Psoas muscle (tissue), 8 donors: Measurements from ENCODE around the gene WDPCP. TPM values are rescaled to one million over a fixed set of nuclear protein-coding genes. Genes with fewer than 3 reads are reported as not detected.
"Not testable (repeated sequence)": the region's sequence is repeated elsewhere in the genome, so short reads cannot be mapped to it uniquely, and the experiment has no call there.

Experiments
- ATAC-seq, 4 donors: fragments of 200-7000 bp; cut with Tn5 transposase; one replicate each; pipeline ENCODE4 v1.9.1; 2020; ENCODE audit warnings: moderate library complexity in 3 of 4, mild to moderate bottlenecking in 2 of 4
- DNase-seq, 2 donors: peaks; one replicate each; pipeline ENCODE4 v3.0.0-alpha.2; 2020
- H3K27ac ChIP-seq: fragments of 200-600 bp; one replicate; pipeline ENCODE4 v1.8.0; 2022
- H3K27me3 ChIP-seq, 3 donors: fragments of 200-600 bp in 1 of 3; one replicate each; pipeline versions ENCODE4 v1.6.1 to v1.8.0; 2013 to 2022; ENCODE audit warnings: low read length in 2 of 3, mild to moderate bottlenecking in 2 of 3, moderate library complexity in 1 of 3; ENCODE audit not compliant: insufficient read depth in 3 of 3
- H3K36me3 ChIP-seq, 2 donors: fragments of 200-600 bp in 1 of 2; one replicate each; pipeline versions ENCODE4 v1.6.1 to v1.8.0; 2013 to 2022; ENCODE audit warnings: low read depth in 1 of 2, mild to moderate bottlenecking in 1 of 2, moderate library complexity in 1 of 2; ENCODE audit not compliant: insufficient read depth in 1 of 2
- H3K4me1 ChIP-seq: fragments of 200-600 bp; one replicate; pipeline ENCODE4 v1.8.0; 2022
- H3K4me3 ChIP-seq: fragments of 200-600 bp; one replicate; pipeline ENCODE4 v1.8.0; 2022; ENCODE audit warnings: mild to moderate bottlenecking
- H3K9me3 ChIP-seq: fragments of 200-600 bp; one replicate; pipeline ENCODE4 v1.8.0; 2022
- WGBS, 3 donors: extraction: QIAGEN DNeasy Blood & Tissue Kit; methylation state at CpG; one replicate each; pipeline versions ENCODE4 v1.1.6 to v1.1.7; 2013; 5-methylcytosine and 5-hydroxymethylcytosine counted together
- intact Hi-C, 2 donors: fragments of 100-400 bp; cut with DNase I; formaldehyde crosslinking; loops; one replicate each; pipeline versions ENCODE4 v1.11.0 to v1.14.2; 2022
- polyA plus RNA-seq, 3 donors: library from polyadenylated mRNA; stranded (reverse); fragments of 200-250 nt; gene quantifications; one replicate each; pipeline ENCODE4 v1.2.3, GENCODE V29; 2013
- total RNA-seq, 4 donors: library from RNA; stranded (reverse); fragmentation: NEBNext Ultra II Directional in 2 of 4; extraction: Animal tissue kit (Norgen Biotek cat#: 25700) in 2 of 4; gene quantifications; one replicate each; pipeline versions ENCODE4 v1.2.1 to v1.2.4, GENCODE V29; 2021 to 2023
- TF ChIP-seq, protein P1 (sequence below): fragments of 200-600 bp; IDR thresholded peaks from one replicate; pipeline ENCODE4 v1.8.0; 2022; ENCODE audit warnings: antibody characterized with exemption
- donor health status: healthy with polysubstance abuse.
- donor health status: DM: no; HTN: no; CAD: no; lungs with moderate emphysema.
- donor health status: Bipolar disorder and iron deficiency.
- donor health status: healthy.
- donor health status: DM: yes; HTN: yes; CAD: no.
- donor health status: DM: no; HTN: no; CAD: no.
- donor health status: DM: no; HTN: no; CAD: no.
- donor health status: DM: yes; HTN: yes; CAD: no.

WDPCP gene
- total and polyA plus RNA-seq, 7 donors = 1.7 to 17.2 (median 4.4) TPM

DNA sequence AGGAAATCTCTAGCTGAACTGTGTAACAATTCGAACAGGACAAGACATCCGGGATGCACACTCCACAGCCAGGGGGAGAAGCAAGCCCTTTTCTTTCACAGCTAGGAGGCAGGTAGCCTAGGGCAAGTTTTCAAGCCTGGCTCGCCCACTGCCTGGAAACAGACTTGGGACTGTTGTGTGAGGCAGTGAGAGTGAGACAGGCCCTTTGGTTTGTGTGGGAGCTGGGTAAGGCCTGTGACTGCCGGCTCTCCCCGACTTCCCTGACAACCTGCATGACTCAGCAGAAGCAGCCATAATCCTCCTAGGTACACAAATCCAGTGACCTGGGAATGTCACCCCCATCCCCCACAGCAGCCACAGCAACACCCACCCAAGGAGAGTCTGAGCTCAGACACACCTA is 179.7 kb downstream of the WDPCP start:
- TF ChIP-seq, protein P1, sequence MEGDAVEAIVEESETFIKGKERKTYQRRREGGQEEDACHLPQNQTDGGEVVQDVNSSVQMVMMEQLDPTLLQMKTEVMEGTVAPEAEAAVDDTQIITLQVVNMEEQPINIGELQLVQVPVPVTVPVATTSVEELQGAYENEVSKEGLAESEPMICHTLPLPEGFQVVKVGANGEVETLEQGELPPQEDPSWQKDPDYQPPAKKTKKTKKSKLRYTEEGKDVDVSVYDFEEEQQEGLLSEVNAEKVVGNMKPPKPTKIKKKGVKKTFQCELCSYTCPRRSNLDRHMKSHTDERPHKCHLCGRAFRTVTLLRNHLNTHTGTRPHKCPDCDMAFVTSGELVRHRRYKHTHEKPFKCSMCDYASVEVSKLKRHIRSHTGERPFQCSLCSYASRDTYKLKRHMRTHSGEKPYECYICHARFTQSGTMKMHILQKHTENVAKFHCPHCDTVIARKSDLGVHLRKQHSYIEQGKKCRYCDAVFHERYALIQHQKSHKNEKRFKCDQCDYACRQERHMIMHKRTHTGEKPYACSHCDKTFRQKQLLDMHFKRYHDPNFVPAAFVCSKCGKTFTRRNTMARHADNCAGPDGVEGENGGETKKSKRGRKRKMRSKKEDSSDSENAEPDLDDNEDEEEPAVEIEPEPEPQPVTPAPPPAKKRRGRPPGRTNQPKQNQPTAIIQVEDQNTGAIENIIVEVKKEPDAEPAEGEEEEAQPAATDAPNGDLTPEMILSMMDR = no peak
- ATAC-seq = no peak
- WGBS, 3 donors = 95 to 96% (median 96%) methylated on average over 5 of the region's 5 CpGs

DNA sequence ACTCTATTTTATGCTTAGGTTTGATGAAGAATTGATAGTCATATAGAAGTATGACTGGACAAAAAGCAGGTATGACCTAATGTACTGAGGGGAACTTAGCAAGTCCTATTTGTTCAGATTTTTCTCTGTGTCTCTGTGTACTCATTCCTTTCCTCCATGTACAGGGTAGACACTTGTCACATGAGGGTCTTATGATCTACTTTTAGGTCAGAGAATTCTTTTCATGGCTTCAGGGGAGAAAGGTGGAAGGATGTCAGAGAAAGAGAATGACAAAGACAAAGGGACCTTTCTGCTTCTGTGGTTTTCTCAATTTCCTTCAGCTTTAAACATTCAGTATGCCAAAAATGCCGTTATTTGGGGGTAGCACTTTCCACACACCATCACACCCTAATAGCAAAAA is 181.6 kb downstream of the WDPCP start:
- H3K9me3 ChIP-seq = no peaks in the 10 kb centered on the region
- intact Hi-C loops = no loop called here
- 84 to 93% (median 88%) methylated on average over 1 of the region's 1 CpG for WGBS, 3 donors
- H3K27ac ChIP-seq = no peak overlapping the region
- H3K36me3 ChIP-seq = peaks cover 0 to 10% of the 10 kb centered on the region in 2 donors
- H3K27me3 ChIP-seq = no peaks in the 10 kb centered on the region
- H3K4me1 ChIP-seq = no peaks in the 10 kb centered on the region
- no peak overlapping the region for H3K4me3 ChIP-seq
- DNase-seq (no peak), ATAC-seq (no peak)
- TF ChIP-seq, protein P1 = no peak

More for the DNA sequence above, 179.7 kb downstream of the WDPCP start:
- no peak overlapping the region for H3K4me3 ChIP-seq
- no peaks in the 10 kb centered on the region for H3K27me3 ChIP-seq
- no peak for DNase-seq
- no peak overlapping the region for H3K27ac ChIP-seq
- intact Hi-C loops = no loop called here
- H3K4me1 ChIP-seq = no peaks in the 10 kb centered on the region
- no peaks in the 10 kb centered on the region for H3K9me3 ChIP-seq
- peaks cover 0 to 9% of the 10 kb centered on the region in 2 donors for H3K36me3 ChIP-seq

DNA sequence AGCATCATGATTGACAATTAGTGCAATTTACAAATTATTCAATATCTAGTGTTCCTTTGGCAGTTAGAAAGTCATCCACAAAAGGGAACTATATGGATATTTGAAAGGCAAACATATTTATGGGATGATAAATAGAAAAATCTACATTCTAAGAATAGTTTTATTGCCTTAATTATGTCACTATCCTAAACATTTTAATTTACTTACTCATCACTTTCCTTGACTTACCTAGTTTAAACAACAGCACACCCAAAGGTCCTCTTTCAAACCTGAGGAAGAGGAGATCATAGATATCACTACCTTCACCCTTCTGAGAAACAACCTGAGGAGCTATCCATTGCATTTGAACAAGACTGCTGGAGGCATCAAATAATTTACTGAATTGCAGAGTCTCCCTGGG is 184.5 kb downstream of the WDPCP start:
- no peak for DNase-seq
- no peaks in the 10 kb centered on the region for H3K4me1 ChIP-seq
- no peak overlapping the region for H3K27ac ChIP-seq
- no peaks in the 10 kb centered on the region for H3K27me3 ChIP-seq
- H3K9me3 ChIP-seq = no peaks in the 10 kb centered on the region
- H3K36me3 ChIP-seq = peaks cover 0 to 10% of the 10 kb centered on the region in 2 donors
- TF ChIP-seq, protein P1 = no peak
- intact Hi-C loops = no loop called here
- no peak for ATAC-seq
- H3K4me3 ChIP-seq = no peak overlapping the region

DNA sequence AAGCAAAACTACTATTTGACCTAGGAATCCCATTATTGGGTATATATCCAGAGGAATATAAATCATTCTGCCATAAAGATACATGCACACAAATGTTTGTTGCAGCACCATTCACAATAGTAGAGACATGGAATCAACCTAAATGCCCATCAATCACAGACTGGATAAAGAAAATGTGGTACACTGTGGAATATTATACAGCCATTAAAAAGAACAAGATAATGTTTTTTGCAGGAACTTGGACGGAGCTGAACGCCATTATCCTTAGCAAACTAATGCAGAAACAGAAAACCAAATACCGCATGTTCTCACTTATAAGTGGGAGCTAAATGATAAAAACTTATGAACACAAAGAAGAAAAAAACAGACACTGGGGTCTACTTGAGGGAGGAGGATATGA is 185.4 kb downstream of the WDPCP start:
- H3K27me3 ChIP-seq, DNase-seq, ATAC-seq, H3K4me1 ChIP-seq, H3K27ac ChIP-seq, H3K36me3 ChIP-seq, H3K4me3 ChIP-seq, H3K9me3 ChIP-seq, intact Hi-C loops: not testable (repeated sequence)
- WGBS, 3 donors = 77 to 96% (median 81%) methylated on average over 3 of the region's 3 CpGs

DNA sequence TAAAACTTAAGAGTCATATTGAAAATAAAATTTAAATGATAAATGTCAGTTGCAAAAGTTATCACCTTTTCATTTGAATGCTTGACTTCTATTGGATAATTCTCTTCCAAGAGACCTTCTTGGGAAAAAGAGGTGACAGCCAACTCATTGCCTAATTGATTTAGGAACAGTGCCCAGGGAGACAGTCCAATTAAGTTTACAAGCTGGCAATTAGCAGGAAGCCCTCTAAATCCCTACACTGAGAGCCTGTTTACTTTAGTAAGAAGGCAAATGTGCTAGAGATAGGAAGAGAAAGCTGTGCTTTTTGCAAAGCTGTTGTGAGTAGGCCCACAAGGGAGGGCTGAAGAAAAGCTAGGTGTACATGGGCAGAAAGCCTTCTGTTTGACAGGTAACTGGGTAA is 189.1 kb downstream of the WDPCP start:
- DNase-seq (no peak), ATAC-seq (no peak)
- peaks cover 0 to 6% of the 10 kb centered on the region in 2 donors for H3K36me3 ChIP-seq
- no peak overlapping the region for H3K27ac ChIP-seq
- TF ChIP-seq, protein P1 = no peak
- H3K4me3 ChIP-seq = no peak overlapping the region
- H3K4me1 ChIP-seq = no peaks in the 10 kb centered on the region
- intact Hi-C loops = no loop called here
- H3K9me3 ChIP-seq = no peaks in the 10 kb centered on the region
- H3K27me3 ChIP-seq = no peaks in the 10 kb centered on the region
